DMS114 treated with DMSO at 0.1 percent for 48 hours (cell line): Measurements from ENCODE around the gene ADAMTS18.

ENCODE experiments used
- DNase-seq: peaks from one replicate; lab custom pipeline; 2025; ENCODE audit not compliant: unreplicated experiment; lab: John Stamatoyannopoulos, UW

ADAMTS18 gene

GRCh38 chr16:77233799-77234519 lies 200.9 kb downstream of the ADAMTS18 start:
- no peak for DNase-seq
